ENCODE data around the gene SEC16B. TPM values are rescaled to one million over a fixed set of nuclear protein-coding genes. Genes with fewer than 3 reads are reported as not detected.

SEC16B gene
- total RNA-seq, 1 donor from 2014 or later: 1.7 TPM

GRCh38 chr1:177927021-177927596 lies 42.7 kb downstream of the SEC16B start:
- Histone ChIP-seq H3K9me3 (no peaks in the 10 kb centered on the region), H3K27ac (no peak overlapping the region), H3K36me3 (no peaks in the 10 kb centered on the region), H3K4me3 (no peak overlapping the region), H3K4me1 (peaks cover 10% of the 10 kb centered on the region), H3K27me3 (no peaks in the 10 kb centered on the region)
- DNase-seq (ENCODE audit: extremely low spot score in 2 of 2): no peak
- intact Hi-C loops (cut with DNase I): no loop called here
- no peak for TF ChIP-seq CTCF (IDR thresholded peaks at IDR 0.05)

- Histone ChIP-seq H3K4me1 (peaks cover 10% of the 10 kb centered on the region), H3K27me3 (no peaks in the 10 kb centered on the region), H3K36me3 (no peaks in the 10 kb centered on the region), H3K27ac (no peak overlapping the region), H3K9me3 (no peaks in the 10 kb centered on the region), H3K4me3 (no peak overlapping the region)
- intact Hi-C loops (cut with DNase I): no loop called here
- TF ChIP-seq POLR2A (IDR thresholded peaks at IDR 0.05) (no peak), CTCF (IDR thresholded peaks at IDR 0.05) (no peak), POLR2AphosphoS5 (IDR thresholded peaks at IDR 0.05; ENCODE audit: insufficient read depth in 1 of 2, low read depth in 1 of 2) (no peak)
- DNase-seq (ENCODE audit: extremely low spot score in 2 of 2): no peak
Measured at GRCh38 chr1:177926201-177926600, 43.7 kb downstream of the SEC16B start.

GRCh38 chr1:177925006-177925405 lies 44.9 kb downstream of the SEC16B start:
- no peaks in the 10 kb centered on the region for H3K36me3 ChIP-seq
- H3K27ac ChIP-seq: no peak overlapping the region
- TF ChIP-seq POLR2AphosphoS5 (IDR thresholded peaks at IDR 0.05; ENCODE audit: insufficient read depth in 1 of 2, low read depth in 1 of 2) (no peak), POLR2A (IDR thresholded peaks at IDR 0.05) (no peak), CTCF (IDR thresholded peaks at IDR 0.05) (no peak)
- DNase-seq (ENCODE audit: extremely low spot score in 2 of 2): no peak
- intact Hi-C loops (cut with DNase I): no loop called here
- H3K9me3 ChIP-seq: no peaks in the 10 kb centered on the region
- H3K27me3 ChIP-seq: no peaks in the 10 kb centered on the region
- no peak overlapping the region for H3K4me3 ChIP-seq
- H3K4me1 ChIP-seq: peaks cover 10% of the 10 kb centered on the region

- intact Hi-C loops (cut with DNase I): no loop called here
- TF ChIP-seq POLR2AphosphoS5 (IDR thresholded peaks at IDR 0.05; ENCODE audit: insufficient read depth in 1 of 2, low read depth in 1 of 2): no peak
- TF ChIP-seq POLR2A (IDR thresholded peaks at IDR 0.05): no peak
- no peak for TF ChIP-seq CTCF (IDR thresholded peaks at IDR 0.05)
Measured at GRCh38 chr1:177923441-177923840, 46.4 kb downstream of the SEC16B start.

GRCh38 chr1:177922209-177922608 lies 47.6 kb downstream of the SEC16B start:
- DNase-seq (ENCODE audit: extremely low spot score in 2 of 2): no peak
- Histone ChIP-seq H3K4me1 (peaks cover 9% of the 10 kb centered on the region), H3K27ac (no peak overlapping the region), H3K4me3 (no peak overlapping the region), H3K36me3 (no peaks in the 10 kb centered on the region), H3K9me3 (no peaks in the 10 kb centered on the region), H3K27me3 (no peaks in the 10 kb centered on the region)
- intact Hi-C loops (cut with DNase I): no loop called here
- no peak for TF ChIP-seq CTCF (IDR thresholded peaks at IDR 0.05)
- TF ChIP-seq POLR2AphosphoS5 (IDR thresholded peaks at IDR 0.05; ENCODE audit: insufficient read depth in 1 of 2, low read depth in 1 of 2): no peak
- no peak for TF ChIP-seq POLR2A (IDR thresholded peaks at IDR 0.05)

More at GRCh38 chr1:177923441-177923840, 46.4 kb downstream of the SEC16B start:
- no peaks in the 10 kb centered on the region for H3K27me3 ChIP-seq
- no peak overlapping the region for H3K4me3 ChIP-seq
- H3K9me3 ChIP-seq: no peaks in the 10 kb centered on the region
- H3K36me3 ChIP-seq: no peaks in the 10 kb centered on the region
- peaks cover 10% of the 10 kb centered on the region for H3K4me1 ChIP-seq
- H3K27ac ChIP-seq: no peak overlapping the region
- DNase-seq (ENCODE audit: extremely low spot score in 2 of 2): no peak
